HG02852 (cell line): Measurements from ENCODE around the gene GLYATL3.
"Not testable (repeated sequence)": the region's sequence is repeated elsewhere in the genome, so short reads cannot be mapped to it uniquely, and the experiment has no call there.

Experiments
- ATAC-seq: cut with Tn5 transposase; IDR thresholded peaks from one replicate; pipeline ENCODE4 v1.9.1; 2021; ENCODE audit warnings: mild to moderate bottlenecking, moderate library complexity; ENCODE audit not compliant: unreplicated experiment

The GLYATL3 gene

DNA sequence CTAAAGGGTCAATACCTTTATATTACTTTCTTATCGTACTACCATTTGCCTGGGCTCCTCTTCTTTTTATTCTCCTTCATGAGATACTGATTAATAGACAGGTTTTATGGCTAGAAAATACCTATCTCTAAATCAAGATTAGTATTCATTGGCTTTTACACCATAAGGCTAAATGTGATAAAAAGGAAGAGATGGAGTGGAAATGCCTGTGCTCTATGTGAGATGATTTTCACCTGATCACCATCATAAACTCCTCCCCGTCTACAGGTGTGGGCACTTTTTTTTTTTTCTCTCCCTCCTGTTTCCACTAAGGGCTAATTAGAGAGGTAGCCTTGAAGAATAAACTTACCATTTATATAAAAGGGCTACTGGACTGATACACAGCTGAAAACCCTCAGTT is at the start of gene GLYATL3:
GLYATL3 (plus strand) TSS at position 301 of the 400 bp plus-strand sequence. CDS start 12,068 bp downstream, outside the sequence.
- no peak for ATAC-seq

DNA sequence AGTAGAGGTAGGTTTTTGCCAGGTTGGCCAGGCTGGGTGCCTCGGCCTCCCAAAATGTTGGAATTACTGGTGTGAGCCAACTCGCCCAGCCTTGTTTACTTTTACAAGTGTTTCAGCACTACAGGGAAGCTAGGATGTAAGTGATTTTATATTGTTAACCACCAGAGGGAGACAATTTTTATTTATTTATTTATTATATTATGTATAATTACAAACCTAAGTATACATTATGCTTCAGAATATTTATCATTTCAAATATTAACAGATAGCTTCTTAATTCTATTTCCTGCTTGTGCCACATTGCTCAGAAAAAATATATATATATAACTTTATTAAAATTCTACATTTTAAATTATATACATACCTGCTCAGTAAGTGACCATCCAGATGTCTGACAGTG is 46.5 kb upstream of the GLYATL3 start:
- no peak for ATAC-seq

DNA sequence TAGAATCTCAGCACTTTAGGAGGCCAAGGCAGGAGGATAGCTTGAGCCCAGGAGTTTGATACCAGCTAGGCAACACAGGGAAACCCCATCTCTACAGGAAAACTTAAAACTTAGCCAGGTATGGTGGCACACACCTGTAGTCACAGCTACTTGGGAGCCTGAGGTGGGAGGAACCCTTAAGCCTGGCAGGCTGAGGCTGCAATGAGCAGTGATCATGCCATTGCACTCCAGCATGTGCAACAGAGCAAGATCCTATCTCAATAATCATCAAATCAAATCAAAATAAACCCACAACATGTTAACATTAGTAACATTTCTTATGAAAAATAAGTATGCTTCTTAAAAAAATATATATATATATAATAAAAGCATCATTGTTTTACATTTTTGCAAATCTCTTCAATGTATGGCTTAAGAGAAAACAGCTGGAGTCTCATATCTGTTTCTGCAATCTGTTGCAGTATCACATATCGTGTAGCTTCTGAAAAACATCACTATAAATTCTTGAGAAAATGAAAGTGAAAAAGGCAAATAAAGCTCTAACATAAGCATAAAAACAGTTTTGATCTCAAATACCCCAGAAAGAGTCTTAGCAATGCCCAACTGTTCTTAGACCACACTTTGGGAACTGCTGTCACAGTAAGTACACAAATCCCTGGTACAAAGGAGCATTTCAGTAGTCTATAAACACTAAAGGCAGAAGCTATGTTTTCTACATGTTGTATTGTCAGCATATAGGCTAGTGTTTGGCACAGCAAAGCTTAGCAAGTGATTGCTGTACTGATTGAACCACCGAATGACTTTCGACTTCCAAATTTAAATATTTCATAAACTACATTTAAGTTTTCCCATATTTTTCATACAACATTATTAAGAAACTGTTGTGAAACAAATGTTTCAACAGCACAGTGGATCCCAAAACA is 44.7 kb upstream of the GLYATL3 start:
- peak; percentile 91 for ATAC-seq

DNA sequence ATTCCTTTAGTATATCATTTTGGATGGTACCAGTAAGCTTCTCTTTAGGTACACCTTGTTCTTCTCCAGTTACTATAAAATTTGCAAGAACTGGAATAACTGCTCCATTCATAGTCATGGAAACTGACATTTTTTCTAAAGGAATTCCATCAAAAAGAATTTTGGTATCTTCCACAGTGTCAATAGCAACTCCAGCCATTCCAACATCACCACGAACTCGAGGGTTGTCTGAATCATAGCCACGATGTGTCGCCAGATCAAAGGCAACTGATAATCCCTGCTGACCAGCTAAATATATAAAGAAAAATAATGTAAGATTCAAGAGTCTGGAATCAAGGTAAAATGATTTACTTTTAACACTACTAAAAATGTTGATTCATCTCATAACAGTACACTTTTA is 42.0 kb upstream of the GLYATL3 start:
- no peak for ATAC-seq

DNA sequence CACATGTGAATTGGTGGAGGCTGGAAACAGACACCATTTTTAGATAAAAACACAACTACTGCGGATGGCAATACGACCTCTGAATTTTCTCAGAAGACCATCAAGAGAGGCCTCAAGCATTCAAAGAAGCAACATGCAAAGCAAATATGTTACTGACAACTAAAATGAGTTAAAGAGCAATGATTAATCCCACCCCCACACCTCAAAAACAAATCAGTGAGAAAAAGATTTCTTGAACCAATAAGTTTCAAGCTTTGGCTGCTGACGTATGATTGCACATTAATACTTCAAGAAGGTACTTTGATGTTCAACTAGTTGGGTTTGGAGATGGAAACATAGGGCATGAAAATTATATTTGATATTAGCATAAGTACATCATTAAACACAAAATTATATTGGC is 37.7 kb upstream of the GLYATL3 start:
- ATAC-seq: no peak

DNA sequence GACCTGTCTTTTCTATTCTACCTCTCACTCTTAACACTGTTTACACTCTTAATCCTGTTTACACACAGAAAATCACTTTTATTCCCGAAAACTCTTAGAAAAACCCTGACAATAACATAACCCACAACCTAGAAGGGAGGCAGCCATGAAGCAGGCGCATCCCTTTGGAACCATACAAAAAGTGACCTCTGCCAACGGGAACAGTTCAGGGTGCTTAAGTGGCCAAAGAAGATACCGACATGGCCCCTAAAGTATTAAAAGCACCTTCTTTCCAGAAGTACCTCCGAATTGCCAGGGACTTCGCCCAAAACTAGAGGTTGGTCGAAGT is 37.2 kb upstream of the GLYATL3 start:
- peak; percentile 5 for ATAC-seq

DNA sequence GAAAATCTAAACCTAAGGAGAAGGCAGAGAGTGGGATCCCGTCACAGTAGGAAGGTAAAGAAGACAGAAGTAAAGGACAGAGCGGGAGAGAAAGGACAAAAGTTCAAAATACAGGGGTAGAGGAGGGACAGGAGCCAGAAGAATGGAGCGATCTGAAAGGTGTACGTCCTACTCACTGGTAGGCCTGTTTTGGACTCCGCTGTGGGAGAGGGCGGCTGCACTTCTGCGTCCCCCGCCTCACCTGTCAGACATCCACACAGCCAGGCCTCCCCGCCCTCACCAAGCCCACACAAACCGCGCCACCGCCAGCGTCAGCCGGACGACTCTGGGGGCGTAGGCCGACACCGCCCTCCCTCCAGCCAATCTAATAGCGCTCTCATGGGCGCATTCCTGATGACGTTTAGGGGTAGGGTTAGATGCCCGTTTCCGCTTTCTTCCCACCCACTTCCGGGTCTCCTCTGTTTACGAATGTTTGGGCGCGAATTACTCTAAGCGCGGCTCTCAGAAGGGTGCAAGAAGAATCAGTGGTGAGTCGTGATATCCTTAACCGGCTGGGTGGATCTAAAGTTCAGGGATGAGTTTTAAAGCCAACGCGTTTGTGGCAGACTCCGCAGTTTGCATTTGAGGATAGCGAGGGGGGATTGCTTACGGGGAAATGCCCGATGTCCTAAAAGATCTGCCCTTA is 36.7 kb upstream of the GLYATL3 start, which contains the start of the genes CENPQ and MMUT:
CENPQ (plus strand) TSS at position 444 of the 685 bp plus-strand sequence. CDS start 6,807 bp downstream, outside the sequence.
MMUT (minus strand) TSS at position 327 of the 685 bp plus-strand sequence. CDS start 3,787 bp downstream, outside the sequence.
- ATAC-seq: peak; percentile 98

DNA sequence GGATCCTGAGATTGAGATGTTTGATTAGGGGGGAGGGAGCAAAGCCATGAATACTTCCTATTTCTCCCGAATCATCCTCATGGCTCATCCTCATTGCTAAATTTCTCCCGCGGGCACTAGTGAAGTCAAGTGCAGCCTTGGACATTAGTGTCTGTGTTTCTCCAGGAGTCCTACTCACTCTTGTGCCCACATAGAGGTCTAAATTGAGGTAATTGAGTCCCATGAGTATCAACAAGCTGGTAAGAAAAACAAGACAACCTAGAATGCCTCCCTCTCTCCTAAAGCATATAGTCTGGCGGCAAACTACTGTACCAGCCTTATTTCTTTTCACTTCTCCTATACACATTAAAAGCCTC is 36.1 kb upstream of the GLYATL3 start:
- no peak for ATAC-seq

DNA sequence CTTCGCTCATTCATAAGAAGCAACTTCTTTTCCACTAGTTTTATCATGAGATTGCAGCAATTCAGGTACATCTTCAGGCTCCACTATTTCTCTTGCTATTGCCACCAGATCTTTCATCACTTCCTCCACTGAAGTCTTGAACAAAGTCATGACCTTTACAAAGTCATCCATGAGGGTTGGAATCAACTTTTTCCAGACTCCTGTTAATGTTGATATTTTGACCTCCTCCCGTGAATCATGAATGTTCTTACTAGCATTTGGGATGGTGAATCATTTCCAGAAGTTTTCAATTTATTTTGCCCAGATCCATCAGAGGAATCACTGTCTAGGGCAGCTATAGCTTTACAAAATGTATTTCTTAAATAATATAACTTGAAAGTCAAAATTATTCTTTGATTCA is 35.0 kb upstream of the GLYATL3 start:
- ATAC-seq: no peak

DNA sequence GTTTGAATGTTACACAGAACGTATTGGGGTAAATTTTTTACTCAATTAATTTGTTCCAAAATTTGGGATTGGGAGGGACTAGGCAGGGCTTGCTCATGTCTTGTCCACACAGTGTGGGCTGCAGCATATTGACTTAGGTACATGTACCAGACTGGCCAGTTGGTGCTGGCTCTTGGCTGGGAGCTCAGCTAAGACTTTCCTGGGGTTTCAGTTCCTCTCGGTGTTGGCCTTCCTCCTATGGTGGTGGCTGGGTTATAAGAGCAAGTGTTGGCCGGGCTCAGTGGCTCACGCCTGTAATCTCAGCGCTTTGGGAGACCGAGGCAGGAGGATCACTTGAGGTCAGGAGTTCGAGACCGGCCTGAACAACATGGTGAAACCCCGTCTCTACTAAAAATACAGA is 31.7 kb upstream of the GLYATL3 start:
- no peak for ATAC-seq

DNA sequence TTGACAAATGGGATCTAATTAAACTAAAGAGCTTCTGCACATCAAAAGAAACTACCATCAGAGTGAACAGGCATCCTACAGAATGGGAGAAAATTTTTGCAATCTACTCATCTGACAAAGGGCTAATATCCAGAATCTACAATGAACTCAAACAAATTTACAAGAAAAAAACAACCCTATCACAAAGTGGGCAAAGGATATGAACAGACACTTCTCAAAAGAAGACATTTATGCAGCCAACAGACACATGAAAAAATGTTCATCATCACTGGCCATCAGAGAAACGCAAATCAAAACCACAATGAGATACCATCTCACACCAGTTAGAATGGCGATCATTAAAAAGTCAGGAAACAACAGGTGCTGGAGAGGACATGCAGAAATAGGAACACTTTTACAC is 23.2 kb upstream of the GLYATL3 start:
- ATAC-seq: not testable (repeated sequence)

DNA sequence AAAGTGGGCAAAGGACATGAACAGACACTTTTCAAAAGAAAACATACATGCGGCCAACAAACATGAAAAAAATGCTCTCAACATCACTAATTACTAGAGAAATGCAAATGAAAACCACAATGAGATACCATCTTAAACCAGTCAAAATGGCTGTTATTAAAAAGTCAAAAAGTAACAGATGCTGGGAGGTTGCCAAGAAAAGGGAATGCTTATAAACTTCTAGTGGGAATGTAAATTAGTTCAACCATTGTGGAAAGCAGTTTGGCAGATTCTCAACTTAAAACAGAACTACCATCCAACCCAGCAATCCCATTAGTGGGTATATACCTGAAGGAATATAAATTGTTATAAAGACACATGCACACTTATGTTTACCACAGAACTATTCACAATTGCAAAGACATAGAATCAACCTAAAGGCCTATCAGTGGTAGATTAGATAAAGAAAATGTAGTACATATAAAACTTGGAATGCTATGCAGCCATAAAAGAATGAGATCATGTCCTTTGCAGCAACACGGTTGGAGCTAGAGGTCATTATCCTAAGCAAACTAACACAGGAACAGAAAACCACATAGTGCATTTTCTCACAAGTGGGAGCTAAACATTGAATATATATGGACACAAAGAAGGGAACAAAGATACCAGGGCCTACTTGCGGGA is 20.3 kb upstream of the GLYATL3 start:
- no peak for ATAC-seq

DNA sequence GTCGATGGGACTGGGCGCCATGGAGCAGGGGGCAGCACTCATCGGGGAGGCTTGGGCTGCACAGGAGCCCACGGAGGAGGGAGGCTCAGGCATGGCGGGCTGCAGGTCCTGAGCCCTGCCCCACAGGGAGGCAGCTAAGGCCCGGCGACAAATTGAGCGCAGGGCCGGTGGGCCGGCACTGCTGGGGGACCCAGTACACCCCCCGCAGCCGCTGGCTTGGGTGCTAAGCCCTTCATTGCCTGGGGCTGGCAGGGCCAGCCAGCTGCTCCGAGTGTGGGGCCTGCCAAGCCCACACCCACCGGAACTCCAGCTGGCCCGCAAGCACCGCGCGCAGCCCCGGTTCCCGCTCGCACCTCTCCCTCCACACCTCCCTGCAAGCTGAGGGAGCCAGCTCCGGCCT is 17.9 kb upstream of the GLYATL3 start:
- not testable (repeated sequence) for ATAC-seq

DNA sequence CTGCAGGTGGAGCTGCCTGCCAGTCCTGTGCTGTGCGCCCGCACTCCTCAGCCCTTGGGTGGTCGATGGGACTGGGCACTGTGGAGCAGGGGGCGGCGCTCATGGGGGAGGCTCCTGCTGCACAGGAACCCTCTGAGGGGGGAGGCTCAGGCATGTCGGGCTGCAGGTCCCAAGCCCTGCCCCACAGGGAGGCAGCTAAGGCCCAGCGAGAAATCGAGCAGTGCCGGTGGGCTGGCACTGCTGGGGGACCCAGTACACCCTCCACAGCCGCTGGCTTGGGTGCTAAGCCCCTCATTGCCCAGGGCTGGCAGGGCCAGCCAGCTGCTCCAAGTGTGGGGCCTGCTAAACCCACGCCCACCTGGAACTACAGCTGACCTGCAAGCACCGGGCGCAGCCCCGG is 16.3 kb upstream of the GLYATL3 start:
- ATAC-seq: not testable (repeated sequence)

DNA sequence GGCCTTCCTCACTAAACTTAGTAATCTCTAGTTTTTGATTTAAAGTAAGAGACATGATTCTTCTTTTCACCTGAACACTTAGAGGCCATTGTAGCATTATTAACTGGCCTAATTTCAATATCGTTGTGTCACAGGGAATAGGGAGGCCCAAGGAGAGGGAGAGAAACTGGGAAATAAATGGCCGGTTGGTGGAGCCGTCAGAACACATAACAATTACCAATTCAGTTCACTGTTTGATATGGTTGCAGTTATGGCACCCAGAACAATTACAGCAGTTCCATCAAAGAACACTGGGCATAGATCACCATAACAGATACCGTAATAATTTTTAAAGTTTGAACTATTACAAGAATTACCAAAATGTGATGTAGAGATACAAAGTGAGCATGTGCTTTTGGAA is 9.1 kb upstream of the GLYATL3 start:
- ATAC-seq: no peak

DNA sequence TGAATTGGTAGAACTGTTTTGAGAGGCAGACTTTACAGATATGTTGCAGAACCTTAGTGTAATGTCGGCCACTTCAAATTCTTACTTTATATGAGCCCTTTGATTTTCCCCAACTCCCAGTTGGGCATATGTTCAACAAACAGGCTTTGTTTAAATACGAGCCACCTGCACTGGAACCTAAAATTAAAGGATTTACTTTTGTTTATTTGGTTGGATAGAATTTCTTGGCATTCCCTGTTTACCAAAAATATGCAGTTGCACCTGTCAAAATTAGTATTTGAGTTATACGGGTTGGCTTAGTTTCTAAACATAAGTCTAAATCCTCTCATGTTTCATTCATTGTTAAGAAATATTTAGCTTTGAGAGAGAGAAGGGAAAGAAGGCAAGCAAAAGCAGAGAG is 2.4 kb upstream of the GLYATL3 start:
- no peak for ATAC-seq

DNA sequence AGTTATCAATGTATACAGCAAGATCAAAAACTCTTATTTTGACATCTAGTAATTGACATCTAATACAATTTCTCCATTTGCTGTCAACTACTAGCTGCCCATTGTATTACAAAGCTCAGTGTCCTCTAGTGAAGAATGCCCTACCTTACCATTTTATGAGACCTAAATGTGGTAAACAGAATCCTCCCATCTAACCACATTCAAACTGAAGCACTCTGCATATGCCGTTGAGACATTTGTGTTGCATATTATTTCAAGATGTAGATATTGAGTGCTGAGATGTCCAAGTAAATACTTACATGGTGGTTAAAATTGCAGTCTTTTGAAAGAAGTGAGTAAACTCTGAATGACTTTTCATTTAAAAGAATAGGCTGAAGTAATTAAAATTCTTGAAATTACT is 597 bp upstream of the GLYATL3 start:
- ATAC-seq: no peak

DNA sequence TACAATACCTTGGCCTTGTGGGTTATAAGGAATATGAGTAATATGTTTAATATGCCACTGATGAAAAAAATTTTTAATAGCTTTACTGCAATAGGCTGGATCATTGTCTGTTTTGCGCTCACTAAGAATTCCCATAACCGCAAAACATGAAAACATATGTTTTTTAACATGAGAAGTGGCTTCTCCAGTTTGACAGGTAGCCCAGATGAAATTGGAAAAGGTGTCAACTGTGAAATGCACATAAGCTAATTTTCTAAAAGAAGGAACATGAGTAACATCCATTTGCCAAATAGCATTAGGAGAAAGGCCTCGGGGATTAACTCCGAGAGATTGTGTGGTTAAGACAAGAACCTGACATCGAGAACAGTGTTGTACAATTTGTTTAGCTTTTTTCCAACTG is 4.9 kb downstream of the GLYATL3 start:
- no peak for ATAC-seq

DNA sequence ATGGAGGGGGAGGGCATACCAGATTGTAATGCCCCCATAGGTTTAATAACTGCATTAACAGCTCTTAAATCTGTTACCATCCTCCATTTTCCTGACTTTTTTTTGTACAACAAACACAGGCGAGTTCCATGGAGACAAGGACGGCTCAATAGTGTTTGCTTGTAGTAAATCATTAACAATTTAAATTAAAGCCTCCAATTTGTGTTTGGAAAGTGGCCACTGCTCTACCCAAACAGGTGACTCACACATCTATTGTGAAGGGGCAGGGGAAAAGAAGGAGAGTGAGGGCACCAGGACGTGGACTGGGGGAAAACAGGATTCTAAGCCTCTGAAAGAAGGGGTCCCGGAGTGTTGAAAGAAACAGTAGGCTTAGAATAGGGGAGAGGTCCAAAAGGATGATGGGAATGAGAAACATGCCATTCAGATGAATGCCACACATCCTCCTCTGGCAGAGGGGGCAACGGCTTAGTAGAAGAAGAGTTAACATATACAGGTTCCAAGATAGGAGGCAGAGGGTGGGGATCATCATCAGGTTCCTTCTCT is 6.9 kb downstream of the GLYATL3 start:
- no peak for ATAC-seq

DNA sequence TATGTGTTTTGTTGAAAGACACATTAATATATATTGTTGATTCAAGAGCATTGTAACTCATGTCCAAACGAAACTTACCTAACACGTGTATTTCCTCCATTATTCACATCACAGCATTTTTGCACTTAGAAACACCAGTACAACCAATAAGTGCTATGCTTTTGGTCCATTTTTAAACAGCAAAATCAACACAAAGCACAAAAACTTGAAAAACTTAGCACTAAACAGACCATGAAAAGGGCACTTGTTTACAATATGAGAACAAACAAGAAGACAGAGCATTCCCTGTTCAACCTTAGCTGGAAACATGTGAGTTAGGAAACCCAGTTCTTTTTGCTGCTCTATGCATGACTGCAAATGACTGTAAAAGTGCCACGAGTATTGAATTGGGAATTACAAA is 9.6 kb downstream of the GLYATL3 start:
- no peak for ATAC-seq
